ENCODE results near the gene MLC1.

MLC1 gene

DNA sequence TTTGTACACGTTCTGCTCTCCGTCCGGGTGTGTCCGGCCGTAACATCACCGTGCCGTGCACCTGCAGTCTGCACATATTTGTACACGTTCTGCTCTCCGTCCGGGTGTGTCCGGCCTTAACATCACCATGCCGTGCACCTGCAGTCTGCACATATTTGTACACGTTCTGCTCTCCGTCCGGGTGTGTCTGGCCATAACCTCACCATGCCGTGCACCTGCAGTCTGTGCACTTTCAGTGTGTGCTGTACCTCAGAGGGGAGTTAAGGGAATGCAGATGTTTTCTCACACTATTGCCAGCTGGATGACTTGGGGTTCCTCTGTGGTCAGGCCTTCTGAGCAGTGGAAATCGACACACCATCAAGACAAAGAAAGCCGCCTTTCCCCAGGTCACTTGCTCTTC, 31.4 kb downstream of the MLC1 start:
- DNase-seq (ENCODE audit: extremely low read depth, low read depth): no peak
- TF ChIP-seq, protein P1, sequence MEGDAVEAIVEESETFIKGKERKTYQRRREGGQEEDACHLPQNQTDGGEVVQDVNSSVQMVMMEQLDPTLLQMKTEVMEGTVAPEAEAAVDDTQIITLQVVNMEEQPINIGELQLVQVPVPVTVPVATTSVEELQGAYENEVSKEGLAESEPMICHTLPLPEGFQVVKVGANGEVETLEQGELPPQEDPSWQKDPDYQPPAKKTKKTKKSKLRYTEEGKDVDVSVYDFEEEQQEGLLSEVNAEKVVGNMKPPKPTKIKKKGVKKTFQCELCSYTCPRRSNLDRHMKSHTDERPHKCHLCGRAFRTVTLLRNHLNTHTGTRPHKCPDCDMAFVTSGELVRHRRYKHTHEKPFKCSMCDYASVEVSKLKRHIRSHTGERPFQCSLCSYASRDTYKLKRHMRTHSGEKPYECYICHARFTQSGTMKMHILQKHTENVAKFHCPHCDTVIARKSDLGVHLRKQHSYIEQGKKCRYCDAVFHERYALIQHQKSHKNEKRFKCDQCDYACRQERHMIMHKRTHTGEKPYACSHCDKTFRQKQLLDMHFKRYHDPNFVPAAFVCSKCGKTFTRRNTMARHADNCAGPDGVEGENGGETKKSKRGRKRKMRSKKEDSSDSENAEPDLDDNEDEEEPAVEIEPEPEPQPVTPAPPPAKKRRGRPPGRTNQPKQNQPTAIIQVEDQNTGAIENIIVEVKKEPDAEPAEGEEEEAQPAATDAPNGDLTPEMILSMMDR (IDR thresholded peaks at IDR 0.05; ENCODE audit: low read depth, low read length, missing control alignments): no peak
- no peak overlapping the region for H3K4me3 ChIP-seq (replicated peaks; ENCODE audit: low read depth, low read length)

DNA sequence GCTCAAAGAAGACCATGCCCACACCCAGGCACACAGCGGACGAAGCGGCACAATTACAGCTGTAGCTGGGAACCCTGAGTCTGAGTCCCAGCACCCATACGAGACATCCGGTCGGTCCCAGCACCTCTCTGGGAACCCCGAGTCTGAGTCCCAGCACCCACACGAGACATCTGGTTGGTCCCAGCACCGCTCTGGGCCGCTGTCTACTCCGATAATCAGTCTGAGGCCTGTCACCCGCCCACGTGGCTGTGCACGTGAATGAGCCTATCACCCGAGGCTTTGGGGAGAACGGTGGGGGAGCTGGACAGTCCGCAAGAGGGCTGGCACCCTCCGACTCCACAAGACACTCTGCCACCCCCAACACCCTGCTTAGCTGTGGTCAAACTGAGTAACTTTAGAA, 33.3 kb downstream of the MLC1 start:
- TF ChIP-seq, protein P1 (IDR thresholded peaks at IDR 0.05; ENCODE audit: low read depth, low read length, missing control alignments): no peak
- H3K4me3 ChIP-seq (replicated peaks; ENCODE audit: low read depth, low read length): no peak overlapping the region
- no peak for DNase-seq (ENCODE audit: extremely low read depth, low read depth)

DNA sequence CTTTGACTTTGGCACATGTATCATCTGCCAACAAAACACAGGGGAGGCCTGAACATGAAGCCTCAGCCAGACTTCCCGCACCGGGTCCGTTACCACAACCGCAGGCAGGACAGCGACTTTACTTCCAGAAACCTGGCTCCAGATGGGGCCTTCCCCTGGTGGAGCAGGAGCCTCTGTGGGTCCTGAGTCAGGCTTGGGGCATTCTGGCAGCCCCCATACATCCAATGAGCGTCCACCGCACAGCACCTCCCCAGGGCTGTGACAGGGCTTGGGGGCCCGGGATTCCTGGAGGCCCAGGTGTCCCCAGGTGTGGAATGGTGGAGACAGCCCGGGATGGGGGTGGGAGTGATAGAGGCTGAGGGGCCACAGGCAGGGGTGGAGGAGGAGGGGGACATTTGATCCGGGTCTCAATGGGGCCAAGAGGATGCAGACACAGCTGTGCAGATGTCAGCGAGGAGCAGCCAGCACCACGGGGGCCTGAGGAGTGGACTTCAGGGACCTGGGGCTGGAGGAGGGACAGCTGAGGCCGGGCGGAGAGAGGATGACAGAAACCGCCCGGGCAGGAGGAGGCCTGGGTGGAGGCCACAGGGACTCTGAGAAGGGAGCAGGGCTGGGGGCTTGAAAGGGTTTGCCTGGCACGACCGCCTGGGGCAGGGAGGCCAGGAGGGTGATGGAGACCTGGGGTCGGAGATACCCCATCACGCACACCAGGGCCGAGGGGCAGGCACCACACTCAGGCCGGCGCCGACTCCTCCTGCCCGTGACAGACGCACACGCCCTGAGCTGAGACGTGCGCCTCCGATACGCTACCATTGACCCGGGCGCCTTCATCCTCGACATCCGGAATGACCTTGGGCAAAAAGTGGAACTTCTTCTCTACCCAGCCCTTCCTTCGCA, 35.7 kb downstream of the MLC1 start:
- no peak for DNase-seq (ENCODE audit: extremely low read depth, low read depth)
- TF ChIP-seq, protein P1 (IDR thresholded peaks at IDR 0.05; ENCODE audit: low read depth, low read length, missing control alignments): no peak
- no peak overlapping the region for H3K4me3 ChIP-seq (replicated peaks; ENCODE audit: low read depth, low read length)

DNA sequence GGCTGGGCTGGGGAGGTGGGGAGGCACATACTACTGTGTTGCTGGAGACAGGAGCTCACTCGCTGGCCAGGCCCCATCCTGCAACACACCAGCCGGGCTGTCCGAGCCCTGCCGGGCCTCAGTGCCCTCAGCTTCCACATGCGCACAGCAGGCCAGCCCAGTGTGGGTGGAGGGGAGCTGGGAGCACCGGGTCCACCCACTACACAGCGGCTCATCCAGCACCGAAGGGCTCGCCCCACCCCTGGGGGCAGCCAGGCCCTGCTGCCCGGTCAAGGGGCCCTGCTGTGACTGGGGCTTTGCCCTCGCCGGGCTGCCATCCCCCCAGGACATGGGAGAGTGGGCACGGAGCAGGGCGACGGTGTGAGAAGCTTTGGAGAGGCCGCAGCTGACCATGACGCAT, 36.4 kb downstream of the MLC1 start:
- TF ChIP-seq, protein P1 (IDR thresholded peaks at IDR 0.05; ENCODE audit: low read depth, low read length, missing control alignments): no peak
- no peak overlapping the region for H3K4me3 ChIP-seq (replicated peaks; ENCODE audit: low read depth, low read length)
- no peak for DNase-seq (ENCODE audit: extremely low read depth, low read depth)

DNA sequence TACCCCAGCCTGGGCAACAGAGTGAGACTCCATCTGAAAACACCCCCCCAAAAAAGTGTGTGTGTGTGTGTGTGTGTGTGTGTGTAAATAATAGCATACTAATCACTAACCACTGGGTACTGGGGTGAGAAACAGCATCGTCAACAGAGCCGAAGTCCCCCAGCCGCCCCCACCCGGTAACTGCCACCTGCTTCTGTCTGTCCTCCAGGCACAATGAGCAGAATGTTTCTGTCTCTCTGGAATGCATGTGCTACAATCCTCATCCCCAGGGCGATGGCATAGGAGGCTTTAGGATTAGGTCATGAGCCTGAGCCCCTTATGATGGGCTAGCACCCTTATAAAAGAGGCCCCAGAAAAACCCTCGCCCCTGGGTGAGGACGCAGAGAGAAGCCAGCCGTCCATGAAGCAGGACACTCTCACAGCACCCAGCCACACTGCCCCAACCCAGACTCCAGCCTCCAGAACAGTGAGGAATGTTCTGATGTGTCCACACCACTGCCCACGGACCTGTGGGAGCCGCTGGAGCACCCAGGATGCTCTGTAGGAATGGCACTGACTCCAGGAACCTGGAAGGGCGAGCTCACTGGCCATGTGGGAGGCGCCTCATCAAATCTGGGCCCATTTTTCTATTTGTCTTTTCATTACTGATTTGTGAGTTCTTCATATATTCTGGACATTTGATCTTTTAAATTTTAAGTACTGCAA, 37.0 kb downstream of the MLC1 start:
- H3K4me3 ChIP-seq (replicated peaks; ENCODE audit: low read depth, low read length): no peak overlapping the region
- TF ChIP-seq, protein P1 (IDR thresholded peaks at IDR 0.05; ENCODE audit: low read depth, low read length, missing control alignments): no peak
- DNase-seq (ENCODE audit: extremely low read depth, low read depth): no peak

DNA sequence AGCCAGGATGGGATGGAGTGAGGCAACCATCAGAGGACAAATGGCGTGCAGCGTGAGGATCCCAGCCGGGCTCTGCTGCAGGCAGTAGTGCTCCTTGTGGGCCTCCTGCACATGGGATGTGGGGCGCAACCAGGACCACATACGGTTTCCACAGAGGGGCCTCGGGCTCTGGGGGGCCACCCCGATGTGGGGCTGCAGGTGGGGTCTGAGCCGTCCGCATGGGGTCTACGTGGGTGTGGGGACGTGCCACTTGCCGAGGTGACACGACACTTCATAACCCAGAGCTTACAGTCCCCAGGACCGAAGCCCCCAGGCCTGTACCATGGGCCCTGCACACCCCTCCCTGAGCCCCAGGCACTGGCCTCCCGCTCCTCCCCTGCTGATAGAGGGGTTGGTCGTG, 37.9 kb downstream of the MLC1 start:
- DNase-seq (ENCODE audit: extremely low read depth, low read depth): no peak
- no peak overlapping the region for H3K4me3 ChIP-seq (replicated peaks; ENCODE audit: low read depth, low read length)
- TF ChIP-seq, protein P1 (IDR thresholded peaks at IDR 0.05; ENCODE audit: low read depth, low read length, missing control alignments): no peak

Measured in HFF-Myc (cell line).